Heart right ventricle (tissue), 16 donors: Measurements from ENCODE around the gene PPL. TPM values are rescaled to one million over a fixed set of nuclear protein-coding genes. Genes with fewer than 3 reads are reported as not detected.

Experiments used
- ATAC-seq, 8 donors: fragments of 200-7000 bp; cut with Tn5 transposase; one replicate each; pipeline ENCODE4 v1.9.1; 2020; ENCODE audit warnings: mild to moderate bottlenecking in 8 of 8, moderate library complexity in 8 of 8, moderate number of reproducible peaks in 1 of 8
- DNase-seq, 2 donors: peaks; one replicate each; pipeline ENCODE4 v3.0.0-alpha.2; 2020
- H3K27ac ChIP-seq, 10 donors: fragments of 200-600 bp; sonication (generic) in 2 of 10; one replicate each; pipeline versions ENCODE4 v1.5.0 to v1.8.0; 2020 to 2022; ENCODE audit warnings: mild to moderate bottlenecking in 3 of 10
- H3K27me3 ChIP-seq, 7 donors: fragments of 200-600 bp; one replicate each; pipeline ENCODE4 v1.8.0; 2021 to 2022; ENCODE audit warnings: mild to moderate bottlenecking in 2 of 7
- H3K36me3 ChIP-seq, 9 donors: fragments of 200-600 bp; sonication (generic) in 1 of 9; one replicate each; pipeline versions ENCODE4 v1.5.0 to v1.8.0; 2020 to 2022; ENCODE audit warnings: mild to moderate bottlenecking in 2 of 9
- H3K4me1 ChIP-seq, 9 donors: fragments of 200-600 bp; sonication (generic) in 1 of 9; one replicate each; pipeline versions ENCODE4 v1.5.0 to v1.8.0; 2020 to 2022; ENCODE audit warnings: mild to moderate bottlenecking in 4 of 9
- H3K4me3 ChIP-seq, 10 donors: fragments of 200-600 bp; sonication (generic) in 2 of 10; one replicate each; pipeline versions ENCODE4 v1.5.0 to v1.8.0; 2020 to 2022; ENCODE audit warnings: mild to moderate bottlenecking in 7 of 10, moderate library complexity in 2 of 10
- H3K9me3 ChIP-seq, 11 donors: fragments of 200-600 bp in 10 of 11; sonication (generic) in 2 of 11; one replicate each; pipeline versions ENCODE4 v1.5.0 to v1.8.0; 2013 to 2022; ENCODE audit warnings: mild to moderate bottlenecking in 2 of 11, control low read depth in 1 of 11, moderate library complexity in 1 of 11
- CTCF ChIP-seq, 9 donors: fragments of 200-600 bp; sonication (generic) in 2 of 9; IDR thresholded peaks; one replicate each; pipeline versions ENCODE4 v1.5.0 to v1.8.0; 2021 to 2022; ENCODE audit warnings: antibody characterized with exemption in 9 of 9, mild to moderate bottlenecking in 5 of 9, moderate library complexity in 1 of 9
- WGBS, 2 donors: extraction: QIAGEN DNeasy Blood & Tissue Kit; methylation state at CpG; one replicate each; pipeline ENCODE4 v1.1.7; 2013; ENCODE audit warnings: inconsistent platforms in 1 of 2; 5-methylcytosine and 5-hydroxymethylcytosine counted together
- intact Hi-C, 10 donors: fragments of 100-400 bp; cut with DNase I; formaldehyde crosslinking; loops; one replicate each; pipeline versions ENCODE4 v1.11.1 to v1.14.2; 2022
- polyA plus RNA-seq, 2 donors: library from polyadenylated mRNA; stranded (reverse); fragments of 200-250 nt; gene quantifications; one replicate each; pipeline ENCODE4 v1.2.3, GENCODE V29; 2013
- total RNA-seq, 10 donors: library from RNA; stranded (reverse); fragmentation: NEBNext Ultra II Directional in 3 of 10; extraction: Animal tissue kit (Norgen Biotek cat#: 25700) in 3 of 10; gene quantifications; one replicate each; pipeline versions ENCODE4 v1.2.1 to v1.2.4, GENCODE V29; 2021 to 2023
- donor health status: Arrhythmogenic right ventricular cardiomyopathy.
- donor health status: ischemic (EF 13 %, LVEDD 7.1; RV severe dilation, severe dysfunction).
- donor health status: healthy with polysubstance abuse.
- donor health status: DM: no; HTN: yes; CAD: no.
- donor health status: DM: no; HTN: no; CAD: no.
- donor health status: ischemic (EF 25% LVEDD 6.9; RV normal size, moderate dysfunction).
- donor health status: ischemic (EF 25% LVEDD 5.7; RV mildly dilated, moderate dysfunction).
- donor health status: healthy.
- donor health status: DM: yes; HTN: yes; CAD: no.
- donor health status: Ischemic cardiomyopathy.
- donor health status: ischemic (EF 35%, LVEDD 5.7; RV mildly dilated, moderate dysfunction).
- donor health status: nonischemic (EF 11% LVEDD 7.7; RV severe dilation, severe dysfunction).
- donor health status: DM: yes; HTN: yes; CAD: no.
- donor health status: PGD.
- donor health status: ischemic (EF 29% LVEDD 5.4; RV normal size, mild dysfunction).
- donor health status: nonischemic (EF 23%, LVEDD 6.1; RV moderate dilation, normal function).

Gene PPL
- total and polyA plus RNA-seq, 12 donors = 4.9 to 19.3 (median 7.3) TPM

GRCh38 chr16:4976611-4977145 lies 39.7 kb upstream of the PPL start:
- Histone ChIP-seq H3K4me1 (peaks cover 0 to 4% (median 0%) of the 10 kb centered on the region in 9 donors), H3K27me3 (no peaks in the 10 kb centered on the region), H3K4me3 (no peak overlapping the region), H3K36me3 (no peaks in the 10 kb centered on the region), H3K9me3 (peaks cover 0 to 11% (median 0%) of the 10 kb centered on the region in 11 donors), H3K27ac (peak overlapping the region in 2 of 10 donors; percentile 13 to 74)
- ATAC-seq = peak in 2 of 8 donors; percentile 37 to 53
- DNase-seq = no peak
- TF ChIP-seq CTCF (IDR thresholded peaks at IDR 0.05) = no peak
- 81 to 82% methylated on average over 5 of the region's 5 CpGs for WGBS, 2 donors
- intact Hi-C loops = no loop called here

DNA sequence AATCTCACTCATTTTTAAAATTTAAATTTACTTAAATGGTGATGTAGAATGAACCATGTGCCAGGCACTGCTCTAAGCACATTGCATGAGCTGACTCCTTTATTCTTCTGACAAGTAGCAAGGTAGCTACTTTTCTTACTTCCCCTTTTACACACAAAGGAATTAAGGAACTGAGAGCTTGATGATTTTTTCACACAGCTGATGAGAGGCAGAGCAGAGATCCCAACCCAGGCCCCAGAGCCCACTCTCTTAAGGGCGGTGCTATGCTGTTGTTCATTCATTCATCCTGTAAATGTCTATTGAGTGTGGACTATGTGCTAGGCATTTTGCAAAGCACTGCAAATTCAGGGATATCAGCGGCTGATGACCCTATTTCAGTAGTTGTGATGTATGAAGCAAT lies 39.1 kb upstream of the PPL start:
- Histone ChIP-seq H3K36me3 (no peaks in the 10 kb centered on the region), H3K4me3 (no peak overlapping the region), H3K4me1 (no peaks in the 10 kb centered on the region), H3K27ac (peak overlapping the region in 1 of 10 donors; percentile 13), H3K27me3 (no peaks in the 10 kb centered on the region), H3K9me3 (peaks cover 0 to 11% (median 0%) of the 10 kb centered on the region in 11 donors)
- WGBS, 2 donors = 81 to 87% methylated on average over 2 of the region's 2 CpGs
- no peak for TF ChIP-seq CTCF (IDR thresholded peaks at IDR 0.05)
- intact Hi-C loops = no loop called here
- ATAC-seq (no peak), DNase-seq (no peak)

- DNase-seq (no peak), ATAC-seq (no peak)
- Histone ChIP-seq H3K4me3 (no peak overlapping the region), H3K27me3 (peaks cover 0 to 9% (median 0%) of the 10 kb centered on the region in 7 donors), H3K27ac (no peak overlapping the region), H3K9me3 (peaks cover 0 to 11% (median 0%) of the 10 kb centered on the region in 11 donors), H3K4me1 (peaks cover 0 to 4% (median 0%) of the 10 kb centered on the region in 9 donors), H3K36me3 (no peaks in the 10 kb centered on the region)
- WGBS, 2 donors = 52 to 62% methylated on average over 8 of the region's 8 CpGs
- no peak for TF ChIP-seq CTCF (IDR thresholded peaks at IDR 0.05)
- intact Hi-C loops = no loop called here
These were observed 36.1 kb upstream of the PPL start for GRCh38 chr16:4972938-4973587.

GRCh38 chr16:4970010-4970409 lies 33.1 kb upstream of the PPL start:
- no peak for DNase-seq
- peaks cover 0 to 9% (median 0%) of the 10 kb centered on the region in 7 donors for H3K27me3 ChIP-seq
- WGBS, 2 donors = 50 to 64% methylated on average over 3 of the region's 3 CpGs
- H3K4me1 ChIP-seq = peaks cover 0 to 4% (median 0%) of the 10 kb centered on the region in 9 donors
- TF ChIP-seq CTCF (IDR thresholded peaks at IDR 0.05) = no peak
- ATAC-seq = peak in 3 of 8 donors; percentile 8 to 39 (median 14)
- intact Hi-C loops = no loop called here
- no peak overlapping the region for H3K4me3 ChIP-seq
- H3K27ac ChIP-seq = peak overlapping the region in 1 of 10 donors; percentile 45
- no peaks in the 10 kb centered on the region for H3K36me3 ChIP-seq
- H3K9me3 ChIP-seq = peaks cover 0 to 3% (median 0%) of the 10 kb centered on the region in 11 donors
